ENCODE results near the gene REM2. TPM values are rescaled to one million over a fixed set of nuclear protein-coding genes. Genes with fewer than 3 reads are reported as not detected.

REM2 gene
- total RNA-seq, 1 experiment from 2014 or later: 0.18 TPM

- TF ChIP-seq REST (IDR thresholded peaks at IDR 0.05; ENCODE audit: insufficient read depth in 1 of 2, low read depth in 2 of 2, low read length in 1 of 2): no peak
- no peak for TF ChIP-seq CTCF (IDR thresholded peaks at IDR 0.05)
- no peak for TF ChIP-seq POLR2AphosphoS5 (IDR thresholded peaks at IDR 0.05; ENCODE audit: low read depth, low read length)
- no peak for TF ChIP-seq TCF7L2 (IDR thresholded peaks at IDR 0.05; ENCODE audit: low read depth, low read length)
- no peak for TF ChIP-seq SIN3A (IDR thresholded peaks at IDR 0.05; ENCODE audit: borderline replicate concordance, insufficient read depth, low read depth, low read length)
- Histone ChIP-seq H3K36me3 (ENCODE audit: control insufficient read depth, insufficient read depth, low read length) (no peaks in the 10 kb centered on the region), H3K27me3 (ENCODE audit: control insufficient read depth, insufficient read depth, low read length) (no peaks in the 10 kb centered on the region), H3K9me3 (ENCODE audit: control insufficient read depth, insufficient read depth, low read depth, low read length) (no peaks in the 10 kb centered on the region), H3K27ac (ENCODE audit: low read length) (no peak overlapping the region), H3K4me3 (ENCODE audit: low read depth in 2 of 2, low read length in 2 of 2) (no peak overlapping the region), H3K4me1 (ENCODE audit: control insufficient read depth, insufficient read depth, low read length) (no peaks in the 10 kb centered on the region; the same call in none of the 2 replicates)
- in situ Hi-C loops (cut with HindIII; ENCODE audit: low pct_unique_long_range_greater_than_20kb, low sequenced_read_pairs): no loop called here
- POLR2A ChIA-PET: no interaction called here
- intact Hi-C loops (cut with micrococcal nuclease; ENCODE audit: unreplicated experiment): no loop called here
- BruUV-seq (replicated peaks): no TSS peak
- no peak for DNase-seq (ENCODE audit: low read depth, low spot score)
- CTCF ChIA-PET: interaction anchor here (1.0 kb wide), 1 partner anchor 13 kb away, joined by 3 read pairs; no protein-coding TSS in a partner anchor
- ATAC-seq: no peak
Measured at GRCh38 chr14:22839159-22839779, 43.8 kb upstream of the REM2 start.

- BruUV-seq (replicated peaks): no TSS peak
- no peak overlapping the region for H3K4me3 ChIP-seq (ENCODE audit: low read depth in 2 of 2, low read length in 2 of 2)
- intact Hi-C loops (cut with micrococcal nuclease; ENCODE audit: unreplicated experiment): no loop called here
- H3K27me3 ChIP-seq (ENCODE audit: control insufficient read depth, insufficient read depth, low read length): no peaks in the 10 kb centered on the region
- ChIA-PET POLR2A (no interaction called here), CTCF (no interaction called here)
- DNase-seq (ENCODE audit: low read depth, low spot score): no peak
- H3K4me1 ChIP-seq (ENCODE audit: control insufficient read depth, insufficient read depth, low read length): no peaks in the 10 kb centered on the region; the same call in 1 of the 2 replicates
- TF ChIP-seq CTCF (IDR thresholded peaks at IDR 0.05): no peak
- no peak for TF ChIP-seq SIN3A (IDR thresholded peaks at IDR 0.05; ENCODE audit: borderline replicate concordance, insufficient read depth, low read depth, low read length)
- no peak for TF ChIP-seq TCF7L2 (IDR thresholded peaks at IDR 0.05; ENCODE audit: low read depth, low read length)
- no peak for TF ChIP-seq POLR2AphosphoS5 (IDR thresholded peaks at IDR 0.05; ENCODE audit: low read depth, low read length)
- no peak for TF ChIP-seq REST (IDR thresholded peaks at IDR 0.05; ENCODE audit: insufficient read depth in 1 of 2, low read depth in 2 of 2, low read length in 1 of 2)
- in situ Hi-C loops (cut with HindIII; ENCODE audit: low pct_unique_long_range_greater_than_20kb, low sequenced_read_pairs): no loop called here
- no peak for ATAC-seq
- no peaks in the 10 kb centered on the region for H3K9me3 ChIP-seq (ENCODE audit: control insufficient read depth, insufficient read depth, low read depth, low read length)
- no peak overlapping the region for H3K27ac ChIP-seq (ENCODE audit: low read length)
- H3K36me3 ChIP-seq (ENCODE audit: control insufficient read depth, insufficient read depth, low read length): no peaks in the 10 kb centered on the region
Measured at GRCh38 chr14:22841311-22841710, 41.7 kb upstream of the REM2 start.
